Parathyroid adenoma (tissue), 2 donors: Measurements from ENCODE around the gene SLC46A2.

Source experiments
- H2AFZ ChIP-seq: fragments of 300-600 bp; sonication (generic); one replicate; pipeline ENCODE4 v1.7.0; 2017; ENCODE audit warnings: antibody characterized with exemption, mild to moderate bottlenecking
- H3K27ac ChIP-seq: fragments of 300-600 bp; sonication (generic); one replicate; pipeline ENCODE4 v1.7.0; 2017
- H3K27me3 ChIP-seq: fragments of 300-600 bp; sonication (generic); one replicate; pipeline ENCODE4 v1.7.0; 2017; ENCODE audit warnings: low read length; ENCODE audit not compliant: control insufficient read depth, insufficient read depth
- H3K36me3 ChIP-seq: fragments of 300-600 bp; sonication (generic); one replicate; pipeline ENCODE4 v1.7.0; 2017; ENCODE audit warnings: low read length; ENCODE audit not compliant: control insufficient read depth, insufficient read depth
- H3K4me1 ChIP-seq: fragments of 300-600 bp; sonication (generic); one replicate; pipeline ENCODE4 v1.7.0; 2017; ENCODE audit warnings: control low read depth
- H3K4me2 ChIP-seq: fragments of 300-600 bp; sonication (generic); one replicate; pipeline ENCODE4 v1.7.0; 2017; ENCODE audit warnings: low read length
- H3K4me3 ChIP-seq: fragments of 300-600 bp; sonication (generic); one replicate; pipeline ENCODE4 v1.7.0; 2017; ENCODE audit warnings: low read depth, low read length
- H3K79me2 ChIP-seq: fragments of 300-600 bp; sonication (generic); one replicate; pipeline ENCODE4 v1.7.0; 2017; ENCODE audit warnings: control low read depth
- H3K9ac ChIP-seq: fragments of 300-600 bp; sonication (generic); one replicate; pipeline ENCODE4 v1.7.0; 2017; ENCODE audit warnings: mild to moderate bottlenecking
- H3K9me3 ChIP-seq: fragments of 300-600 bp; sonication (generic); one replicate; pipeline ENCODE4 v1.7.0; 2017; ENCODE audit warnings: low read length; ENCODE audit not compliant: control insufficient read depth
- CTCF ChIP-seq: fragments of 300-600 bp; sonication (generic); IDR thresholded peaks from one replicate; pipeline ENCODE4 v1.7.0; 2017; ENCODE audit warnings: antibody characterized with exemption, mild to moderate bottlenecking
- donor health status: primary hyperparathyroidism.

SLC46A2 gene

GRCh38 chr9:112884101-112884500 is 6.6 kb downstream of the SLC46A2 start:
- TF ChIP-seq CTCF: no peak

GRCh38 chr9:112881331-112881730 is 9.3 kb downstream of the SLC46A2 start:
- H3K4me1 ChIP-seq: no peaks in the 10 kb centered on the region
- no peak overlapping the region for H3K9ac ChIP-seq
- H3K9me3 ChIP-seq: no peaks in the 10 kb centered on the region
- TF ChIP-seq CTCF: no peak
- no peaks in the 10 kb centered on the region for H3K27me3 ChIP-seq
- no peaks in the 10 kb centered on the region for H3K79me2 ChIP-seq
- no peak overlapping the region for H3K4me2 ChIP-seq
- H3K27ac ChIP-seq: no peak overlapping the region
- H2AFZ ChIP-seq: no peak overlapping the region
- H3K36me3 ChIP-seq: no peaks in the 10 kb centered on the region
- H3K4me3 ChIP-seq: no peak overlapping the region

More at GRCh38 chr9:112884101-112884500, 6.6 kb downstream of the SLC46A2 start:
- Histone ChIP-seq H2AFZ (no peak overlapping the region), H3K4me2 (no peak overlapping the region), H3K27ac (no peak overlapping the region), H3K9ac (no peak overlapping the region), H3K27me3 (no peaks in the 10 kb centered on the region), H3K9me3 (no peaks in the 10 kb centered on the region), H3K36me3 (no peaks in the 10 kb centered on the region), H3K4me3 (no peak overlapping the region), H3K79me2 (no peaks in the 10 kb centered on the region), H3K4me1 (no peaks in the 10 kb centered on the region)

- H3K4me1 ChIP-seq: no peaks in the 10 kb centered on the region
- H3K27ac ChIP-seq: no peak overlapping the region
- no peak overlapping the region for H2AFZ ChIP-seq
- no peaks in the 10 kb centered on the region for H3K27me3 ChIP-seq
- no peaks in the 10 kb centered on the region for H3K36me3 ChIP-seq
- no peaks in the 10 kb centered on the region for H3K79me2 ChIP-seq
- no peak overlapping the region for H3K4me2 ChIP-seq
- TF ChIP-seq CTCF: no peak
- no peak overlapping the region for H3K4me3 ChIP-seq
- no peak overlapping the region for H3K9ac ChIP-seq
- no peaks in the 10 kb centered on the region for H3K9me3 ChIP-seq
These were observed 10.0 kb downstream of the SLC46A2 start for GRCh38 chr9:112880650-112881049.

- Histone ChIP-seq H3K4me2 (no peak overlapping the region), H2AFZ (no peak overlapping the region), H3K27ac (no peak overlapping the region), H3K36me3 (no peaks in the 10 kb centered on the region), H3K27me3 (no peaks in the 10 kb centered on the region), H3K4me3 (no peak overlapping the region), H3K9me3 (no peaks in the 10 kb centered on the region), H3K9ac (no peak overlapping the region), H3K79me2 (no peaks in the 10 kb centered on the region), H3K4me1 (no peaks in the 10 kb centered on the region)
- no peak for TF ChIP-seq CTCF
These were observed 11.9 kb downstream of the SLC46A2 start for GRCh38 chr9:112878752-112879151.

- Histone ChIP-seq H3K4me3 (no peak overlapping the region), H3K9ac (no peak overlapping the region), H3K27ac (no peak overlapping the region), H3K4me1 (no peaks in the 10 kb centered on the region), H3K79me2 (no peaks in the 10 kb centered on the region), H3K4me2 (no peak overlapping the region), H3K9me3 (no peaks in the 10 kb centered on the region), H2AFZ (no peak overlapping the region), H3K27me3 (no peaks in the 10 kb centered on the region), H3K36me3 (no peaks in the 10 kb centered on the region)
- TF ChIP-seq CTCF: no peak
These were observed 16.8 kb downstream of the SLC46A2 start for GRCh38 chr9:112873773-112874405.
